ENCODE measurements around the gene SIRT2. TPM values are rescaled to one million over a fixed set of nuclear protein-coding genes. Genes with fewer than 3 reads are reported as not detected.

Gene SIRT2
- polyA plus RNA-seq, 1 donor from 2014 or later: 102 TPM

GRCh38 chr19:38918526-38918925 is 19.1 kb upstream of the SIRT2 start:
- no peaks in the 10 kb centered on the region for H4K20me1 ChIP-seq (ENCODE audit: insufficient read depth)
- H3K27ac ChIP-seq (ENCODE audit: low read length): no peak overlapping the region
- no peaks in the 10 kb centered on the region for H3K27me3 ChIP-seq (ENCODE audit: insufficient read depth, low read depth, low read length)
- H3F3A ChIP-seq (ENCODE audit: insufficient read depth, low read length, poor library complexity, severe bottlenecking): no peaks in the 10 kb centered on the region
- TF ChIP-seq EZH2 (IDR thresholded peaks at IDR 0.05; ENCODE audit: borderline replicate concordance, insufficient read depth, low read length, poor library complexity, severe bottlenecking): no peak
- TF ChIP-seq MXI1 (conservative IDR thresholded peaks at IDR 0.05; ENCODE audit: poor library complexity, severe bottlenecking): no peak
- TF ChIP-seq SMC3 (conservative IDR thresholded peaks at IDR 0.05; ENCODE audit: poor library complexity): no peak
- TF ChIP-seq REST (IDR thresholded peaks at IDR 0.05; ENCODE audit: borderline replicate concordance): no peak
- no peak overlapping the region for H3K4me2 ChIP-seq (ENCODE audit: low read length)
- H3K9ac ChIP-seq (ENCODE audit: low read length): no peak overlapping the region
- H2AFZ ChIP-seq (ENCODE audit: low read depth, low read length): no peak overlapping the region
- H3K4me3 ChIP-seq (ENCODE audit: low read length): no peak overlapping the region
- H3K9me3 ChIP-seq (ENCODE audit: low read length): no peaks in the 10 kb centered on the region
- no peaks in the 10 kb centered on the region for H3K9me2 ChIP-seq (ENCODE audit: insufficient read depth, low read length)
- H3K36me3 ChIP-seq (ENCODE audit: insufficient read depth, low read length): no peaks in the 10 kb centered on the region
- no peaks in the 10 kb centered on the region for H3K79me2 ChIP-seq (replicated peaks; ENCODE audit: insufficient read depth, low read length)

DNA sequence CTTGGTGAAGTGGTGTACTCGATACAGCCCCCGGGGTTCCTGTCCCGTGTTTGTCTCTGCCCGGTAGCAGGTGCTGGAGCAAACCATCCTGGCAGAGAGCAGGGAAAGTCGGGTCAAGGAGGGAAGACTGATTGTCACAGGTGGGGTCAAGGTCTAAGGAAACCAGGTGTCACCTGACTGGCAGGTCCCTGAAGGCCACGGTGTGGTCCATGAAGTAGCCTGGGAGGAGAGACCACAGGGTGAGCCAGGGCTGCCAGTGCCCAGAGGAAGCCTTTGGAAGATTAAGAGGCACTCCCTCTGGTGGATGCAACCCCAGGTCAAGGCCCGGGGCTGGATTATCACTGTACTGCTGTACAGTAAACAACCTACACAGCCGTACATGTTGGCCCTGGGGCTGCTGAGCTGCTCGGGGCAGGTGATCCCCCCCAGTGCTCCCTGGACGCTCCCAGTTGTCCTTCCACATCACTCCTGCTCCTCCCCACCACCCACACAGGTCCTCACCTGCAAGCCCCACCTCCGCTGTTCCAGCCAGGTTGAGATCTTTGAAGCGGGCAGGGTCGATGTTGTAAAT is 18.6 kb upstream of the SIRT2 start:
- Histone ChIP-seq H3K4me2 (ENCODE audit: low read length) (no peak overlapping the region), H3K27ac (ENCODE audit: low read length) (no peak overlapping the region), H3K9me3 (ENCODE audit: low read length) (no peaks in the 10 kb centered on the region), H3K36me3 (ENCODE audit: insufficient read depth, low read length) (no peaks in the 10 kb centered on the region), H2AFZ (ENCODE audit: low read depth, low read length) (no peak overlapping the region), H3K9ac (ENCODE audit: low read length) (no peak overlapping the region), H3K27me3 (ENCODE audit: insufficient read depth, low read depth, low read length) (no peaks in the 10 kb centered on the region), H4K20me1 (ENCODE audit: insufficient read depth) (no peaks in the 10 kb centered on the region), H3K9me2 (ENCODE audit: insufficient read depth, low read length) (no peaks in the 10 kb centered on the region), H3F3A (ENCODE audit: insufficient read depth, low read length, poor library complexity, severe bottlenecking) (no peaks in the 10 kb centered on the region), H3K79me2 (replicated peaks; ENCODE audit: insufficient read depth, low read length) (no peaks in the 10 kb centered on the region), H3K4me3 (ENCODE audit: low read length) (no peak overlapping the region)
- TF ChIP-seq POLR2AphosphoS5 (IDR thresholded peaks at IDR 0.05) (no peak), SMC3 (conservative IDR thresholded peaks at IDR 0.05; ENCODE audit: poor library complexity) (no peak), EZH2 (IDR thresholded peaks at IDR 0.05; ENCODE audit: borderline replicate concordance, insufficient read depth, low read length, poor library complexity, severe bottlenecking) (no peak), MXI1 (conservative IDR thresholded peaks at IDR 0.05; ENCODE audit: poor library complexity, severe bottlenecking) (no peak), RAD21 (conservative IDR thresholded peaks at IDR 0.05) (no peak), REST (IDR thresholded peaks at IDR 0.05; ENCODE audit: borderline replicate concordance) (no peak), TAF1 (IDR thresholded peaks at IDR 0.05; ENCODE audit: low read depth) (no peak), EP300 (conservative IDR thresholded peaks at IDR 0.05; ENCODE audit: poor library complexity, severe bottlenecking) (no peak), CTCF (IDR thresholded peaks at IDR 0.05; ENCODE audit: poor library complexity, severe bottlenecking) (no peak)
